ENCODE data around the gene UBXN7. TPM values are rescaled to one million over a fixed set of nuclear protein-coding genes. Genes with fewer than 3 reads are reported as not detected.
"Not testable (repeated sequence)": the region's sequence is repeated elsewhere in the genome, so short reads cannot be mapped to it uniquely, and the experiment has no call there.

The UBXN7 gene
- total RNA-seq, 1 donor from 2014 or later: 86.7 TPM

DNA sequence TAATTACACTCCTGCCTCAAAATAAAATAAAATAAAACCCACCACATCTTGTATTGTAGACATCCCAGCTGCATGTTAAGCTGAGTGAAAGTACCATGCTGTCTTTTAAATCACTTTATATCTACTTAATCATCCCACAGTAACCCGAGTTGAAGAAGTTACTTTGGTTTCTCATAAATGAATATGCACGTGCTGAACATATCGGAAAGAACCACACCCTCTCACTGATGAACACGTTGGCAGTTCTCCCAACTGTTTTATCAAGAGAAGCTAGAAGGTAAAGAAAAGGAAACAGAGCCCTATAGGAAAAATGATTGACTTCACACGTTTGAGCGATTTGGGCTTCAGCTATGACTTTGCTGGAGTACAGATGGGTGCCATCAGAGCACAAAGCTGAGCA, 78.1 kb downstream of the UBXN7 start:
- Mint-ChIP-seq H3K9me3 (ENCODE audit: unreplicated experiment) (peaks cover 6% of the 10 kb centered on the region), H3K4me3 (ENCODE audit: unreplicated experiment) (no peak overlapping the region), H3K36me3 (ENCODE audit: unreplicated experiment) (peaks cover 64% of the 10 kb centered on the region), H3K27ac (ENCODE audit: unreplicated experiment) (no peak overlapping the region), H3K27me3 (ENCODE audit: unreplicated experiment) (no peaks in the 10 kb centered on the region), H3K4me1 (ENCODE audit: unreplicated experiment) (no peaks in the 10 kb centered on the region)
- TF ChIP-seq, protein P1, sequence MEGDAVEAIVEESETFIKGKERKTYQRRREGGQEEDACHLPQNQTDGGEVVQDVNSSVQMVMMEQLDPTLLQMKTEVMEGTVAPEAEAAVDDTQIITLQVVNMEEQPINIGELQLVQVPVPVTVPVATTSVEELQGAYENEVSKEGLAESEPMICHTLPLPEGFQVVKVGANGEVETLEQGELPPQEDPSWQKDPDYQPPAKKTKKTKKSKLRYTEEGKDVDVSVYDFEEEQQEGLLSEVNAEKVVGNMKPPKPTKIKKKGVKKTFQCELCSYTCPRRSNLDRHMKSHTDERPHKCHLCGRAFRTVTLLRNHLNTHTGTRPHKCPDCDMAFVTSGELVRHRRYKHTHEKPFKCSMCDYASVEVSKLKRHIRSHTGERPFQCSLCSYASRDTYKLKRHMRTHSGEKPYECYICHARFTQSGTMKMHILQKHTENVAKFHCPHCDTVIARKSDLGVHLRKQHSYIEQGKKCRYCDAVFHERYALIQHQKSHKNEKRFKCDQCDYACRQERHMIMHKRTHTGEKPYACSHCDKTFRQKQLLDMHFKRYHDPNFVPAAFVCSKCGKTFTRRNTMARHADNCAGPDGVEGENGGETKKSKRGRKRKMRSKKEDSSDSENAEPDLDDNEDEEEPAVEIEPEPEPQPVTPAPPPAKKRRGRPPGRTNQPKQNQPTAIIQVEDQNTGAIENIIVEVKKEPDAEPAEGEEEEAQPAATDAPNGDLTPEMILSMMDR (IDR thresholded peaks at IDR 0.05): no peak
- no peak for DNase-seq (ENCODE audit: extremely low spot score, unreplicated experiment)

DNA sequence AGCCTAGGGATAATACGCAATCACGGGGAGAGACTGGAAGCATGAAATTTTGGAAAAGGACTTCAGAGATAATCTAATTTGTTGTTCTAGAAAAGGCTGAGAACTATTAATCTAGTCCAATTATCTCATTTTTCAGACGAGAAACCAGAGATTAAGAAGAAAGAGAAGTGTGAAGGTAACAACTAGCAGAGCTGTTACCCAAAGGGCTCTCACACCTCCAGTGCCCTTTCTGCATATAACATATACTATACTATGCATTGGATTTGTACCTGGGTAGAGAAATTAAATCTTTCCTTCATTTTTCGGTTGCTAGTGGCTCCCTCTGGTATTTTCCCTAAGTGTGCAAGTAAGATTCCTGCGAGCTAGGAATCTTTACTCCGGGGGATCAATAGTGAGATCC, 80.7 kb downstream of the UBXN7 start:
- Mint-ChIP-seq H3K36me3 (ENCODE audit: unreplicated experiment) (peaks cover 61% of the 10 kb centered on the region), H3K27me3 (ENCODE audit: unreplicated experiment) (no peaks in the 10 kb centered on the region), H3K4me3 (ENCODE audit: unreplicated experiment) (no peak overlapping the region), H3K9me3 (ENCODE audit: unreplicated experiment) (peaks cover 6% of the 10 kb centered on the region), H3K4me1 (ENCODE audit: unreplicated experiment) (no peaks in the 10 kb centered on the region), H3K27ac (ENCODE audit: unreplicated experiment) (no peak overlapping the region)
- TF ChIP-seq, protein P1 (IDR thresholded peaks at IDR 0.05): no peak
- DNase-seq (ENCODE audit: extremely low spot score, unreplicated experiment): no peak

DNA sequence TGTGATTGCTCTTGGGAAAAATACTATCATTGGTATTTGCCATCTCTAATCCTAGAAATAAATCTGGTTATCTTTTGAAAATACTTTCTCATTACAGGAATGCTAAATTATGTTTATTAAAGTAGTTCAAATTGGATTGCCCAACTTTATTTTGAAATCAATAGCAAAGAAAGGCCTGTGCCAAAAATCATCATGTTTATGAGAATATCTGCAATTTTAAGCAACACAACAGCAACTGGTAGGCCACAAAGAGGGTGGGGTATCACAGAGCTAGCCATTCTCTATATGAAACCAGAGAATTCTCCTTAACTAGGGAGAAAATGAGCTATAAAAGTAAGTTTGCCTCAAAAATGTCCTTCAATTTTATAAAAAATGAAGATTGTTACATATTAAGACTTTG, 82.2 kb downstream of the UBXN7 start:
- H3K36me3 Mint-ChIP-seq (ENCODE audit: unreplicated experiment): peaks cover 53% of the 10 kb centered on the region

DNA sequence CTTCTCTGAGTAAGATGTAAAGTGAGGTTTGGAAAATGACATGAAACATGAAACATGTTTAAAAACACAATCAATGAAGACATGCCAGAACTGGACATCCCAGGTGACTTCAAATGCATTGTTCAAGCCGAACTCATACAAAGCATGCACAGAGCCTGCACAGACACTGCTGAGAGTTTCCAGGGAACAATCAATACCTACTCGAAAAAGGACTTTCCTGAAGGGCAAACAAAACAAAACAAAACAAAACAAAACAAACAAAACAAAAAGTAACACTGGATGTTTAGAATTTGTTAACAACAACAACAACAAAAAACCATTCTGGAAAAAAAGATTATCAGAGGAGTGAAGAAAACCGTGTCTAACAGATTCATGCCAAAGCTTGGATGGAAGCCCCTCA, 83.5 kb downstream of the UBXN7 start:
- Mint-ChIP-seq H3K9me3 (ENCODE audit: unreplicated experiment) (peaks cover 6% of the 10 kb centered on the region), H3K36me3 (ENCODE audit: unreplicated experiment) (peaks cover 43% of the 10 kb centered on the region), H3K27me3 (ENCODE audit: unreplicated experiment) (no peaks in the 10 kb centered on the region), H3K4me1 (ENCODE audit: unreplicated experiment) (no peaks in the 10 kb centered on the region), H3K27ac (ENCODE audit: unreplicated experiment) (no peak overlapping the region), H3K4me3 (ENCODE audit: unreplicated experiment) (no peak overlapping the region)
- DNase-seq (ENCODE audit: extremely low spot score, unreplicated experiment): no peak
- TF ChIP-seq, protein P1 (IDR thresholded peaks at IDR 0.05): no peak

More for the DNA sequence above, 82.2 kb downstream of the UBXN7 start:
- DNase-seq (ENCODE audit: extremely low spot score, unreplicated experiment): no peak
- Mint-ChIP-seq H3K9me3 (ENCODE audit: unreplicated experiment) (peaks cover 6% of the 10 kb centered on the region), H3K27ac (ENCODE audit: unreplicated experiment) (no peak overlapping the region), H3K4me3 (ENCODE audit: unreplicated experiment) (no peak overlapping the region), H3K4me1 (ENCODE audit: unreplicated experiment) (no peaks in the 10 kb centered on the region), H3K27me3 (ENCODE audit: unreplicated experiment) (no peaks in the 10 kb centered on the region)
- TF ChIP-seq, protein P1 (IDR thresholded peaks at IDR 0.05): no peak

DNA sequence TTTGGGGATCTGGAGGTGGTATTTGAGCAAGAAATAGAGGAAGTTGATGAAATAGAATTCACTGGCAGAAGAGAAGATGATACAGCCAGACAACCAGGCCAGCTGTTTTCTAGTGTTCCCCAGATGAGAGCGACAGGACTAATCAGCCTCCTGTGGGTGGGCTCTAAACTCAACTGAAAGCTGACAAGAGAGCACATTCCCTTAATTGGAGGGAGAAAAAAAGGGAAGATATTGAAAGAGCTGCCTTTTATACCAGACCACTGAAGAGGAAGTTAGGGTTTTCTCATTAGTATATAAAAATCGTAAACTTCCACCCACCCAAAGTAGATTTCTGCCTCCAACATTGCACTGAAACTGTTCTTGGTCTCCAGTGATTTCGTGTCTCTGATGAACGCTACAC, 87.6 kb downstream of the UBXN7 start:
- TF ChIP-seq, protein P1 (IDR thresholded peaks at IDR 0.05): no peak
- peaks cover 25% of the 10 kb centered on the region for H3K36me3 Mint-ChIP-seq (ENCODE audit: unreplicated experiment)
- DNase-seq (ENCODE audit: extremely low spot score, unreplicated experiment): no peak

DNA sequence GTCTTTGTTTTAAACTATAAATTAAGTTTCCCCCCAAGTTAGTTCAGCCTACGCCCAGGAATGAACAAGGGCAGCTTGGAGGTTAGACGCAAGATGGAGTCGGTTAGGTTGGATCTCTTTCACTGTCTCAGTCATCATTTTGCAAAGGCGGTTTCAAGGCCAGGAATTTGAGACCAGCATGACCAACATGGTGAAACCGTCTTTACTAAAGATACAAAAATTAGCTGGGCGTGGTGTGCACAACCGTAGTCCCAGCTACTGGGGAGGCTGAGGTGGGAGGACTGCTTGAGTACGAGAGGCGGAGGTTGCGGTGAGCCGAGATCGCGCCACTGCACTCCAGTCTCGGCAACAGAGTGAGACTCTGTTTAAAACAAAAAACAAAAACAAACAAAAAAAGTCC, 88.3 kb downstream of the UBXN7 start:
- not testable (repeated sequence) for H3K4me3 Mint-ChIP-seq (ENCODE audit: unreplicated experiment); H3K27me3 Mint-ChIP-seq (ENCODE audit: unreplicated experiment); H3K27ac Mint-ChIP-seq (ENCODE audit: unreplicated experiment); H3K9me3 Mint-ChIP-seq (ENCODE audit: unreplicated experiment); H3K4me1 Mint-ChIP-seq (ENCODE audit: unreplicated experiment)
- H3K36me3 Mint-ChIP-seq (ENCODE audit: unreplicated experiment): peaks cover 20% of the 10 kb centered on the region
- peak; percentile 63 for DNase-seq (ENCODE audit: extremely low spot score, unreplicated experiment)

More for the DNA sequence above, 87.6 kb downstream of the UBXN7 start:
- H3K4me3 Mint-ChIP-seq (ENCODE audit: unreplicated experiment): no peak overlapping the region
- peaks cover 5% of the 10 kb centered on the region for H3K9me3 Mint-ChIP-seq (ENCODE audit: unreplicated experiment)
- no peak overlapping the region for H3K27ac Mint-ChIP-seq (ENCODE audit: unreplicated experiment)
- peaks cover 5% of the 10 kb centered on the region for H3K4me1 Mint-ChIP-seq (ENCODE audit: unreplicated experiment)
- H3K27me3 Mint-ChIP-seq (ENCODE audit: unreplicated experiment): no peaks in the 10 kb centered on the region
